DOHH2 (cell line): ENCODE results near the gene FOSL2.

Source experiments
- H3F3A ChIP-seq: fragments of 200-600 bp; sonication (generic), shearing (Covaris generic); 2 replicates; pipeline ENCODE4 v1.6.0; 2016; ENCODE audit warnings: antibody characterized with exemption, mild to moderate bottlenecking; ENCODE audit not compliant: control insufficient read depth, insufficient read depth
- H3K27ac ChIP-seq: fragments of 200-600 bp; sonication (generic); 2 replicates; pipeline ENCODE4 v1.5.1; 2014; ENCODE audit warnings: low read depth, mild to moderate bottlenecking, low read length, moderate library complexity
- H3K27me3 ChIP-seq: fragments of 200-600 bp; sonication (generic); 2 replicates; pipeline ENCODE4 v1.6.1; 2014; ENCODE audit warnings: mild to moderate bottlenecking, low read length, mixed read lengths; ENCODE audit not compliant: control insufficient read depth
- H3K36me3 ChIP-seq: fragments of 200-600 bp; sonication (generic); 2 replicates; pipeline ENCODE4 v1.6.1; 2014; ENCODE audit warnings: mild to moderate bottlenecking, low read length, moderate library complexity, mixed read lengths; ENCODE audit not compliant: control insufficient read depth
- H3K4me1 ChIP-seq: fragments of 200-600 bp; sonication (generic); 2 replicates; pipeline ENCODE4 v1.6.1; 2014; ENCODE audit warnings: mild to moderate bottlenecking, low read length, mixed read lengths; ENCODE audit not compliant: control insufficient read depth
- H3K4me2 ChIP-seq: fragments of 200-600 bp; sonication (generic); 2 replicates; pipeline ENCODE4 v1.6.0; 2014; ENCODE audit warnings: mild to moderate bottlenecking, low read length, moderate library complexity
- H3K4me3 ChIP-seq: fragments of 200-600 bp; sonication (generic); 2 replicates; pipeline ENCODE4 v1.5.1; 2014; ENCODE audit warnings: mild to moderate bottlenecking, low read length, mixed read lengths
- H3K79me2 ChIP-seq: fragments of 200-600 bp; sonication (generic); 2 replicates; pipeline ENCODE4 v1.6.1; 2014; ENCODE audit warnings: mild to moderate bottlenecking, low read length, mixed read lengths; ENCODE audit not compliant: control insufficient read depth
- H3K9me2 ChIP-seq: fragments of 200-600 bp; sonication (generic); replicated peaks from 2 replicates; pipeline ENCODE4 v1.6.1; 2014; ENCODE audit warnings: mild to moderate bottlenecking, low read length, mixed read lengths; ENCODE audit not compliant: control insufficient read depth
- H3K9me3 ChIP-seq: fragments of 200-600 bp; sonication (generic); 2 replicates; pipeline ENCODE4 v1.6.1; 2014; ENCODE audit warnings: antibody characterized with exemption, low read length, mixed read lengths; ENCODE audit not compliant: control insufficient read depth, insufficient read depth
- H4K20me1 ChIP-seq: fragments of 200-600 bp; sonication (generic); 2 replicates; pipeline ENCODE4 v1.6.0; 2014; ENCODE audit warnings: low read depth, mild to moderate bottlenecking, antibody characterized with exemption, low read length, moderate library complexity; ENCODE audit not compliant: control insufficient read depth, insufficient read depth
- CTCF ChIP-seq: fragments of 200-600 bp; sonication (generic); IDR thresholded peaks from one replicate; pipeline ENCODE4 v1.5.1; 2014; ENCODE audit warnings: antibody characterized with exemption, mild to moderate bottlenecking, low read depth, low read length; ENCODE audit not compliant: poor library complexity, severe bottlenecking
- EZH2phosphoT487 ChIP-seq: fragments of 200-600 bp; sonication (generic); IDR thresholded peaks from 2 replicates; pipeline ENCODE4 v1.6.1; 2017; ENCODE audit warnings: borderline replicate concordance, mild to moderate bottlenecking, antibody characterized with exemption, low read length, moderate library complexity, mixed read lengths

The FOSL2 gene

GRCh38 chr2:28375742-28376631, 16.7 kb upstream of the FOSL2 start:
- TF ChIP-seq CTCF (no peak), EZH2phosphoT487 (no peak)
- no peak overlapping the region for H3K27ac ChIP-seq

GRCh38 chr2:28377195-28377816, 15.4 kb upstream of the FOSL2 start:
- Histone ChIP-seq H3K27ac (no peak overlapping the region), H3K27me3 (peaks cover 10% of the 10 kb centered on the region), H3K36me3 (no peaks in the 10 kb centered on the region), H3K9me3 (no peaks in the 10 kb centered on the region), H3K4me2 (no peak overlapping the region), H3K79me2 (no peaks in the 10 kb centered on the region), H3K9me2 (no peaks in the 10 kb centered on the region), H3K4me1 (no peaks in the 10 kb centered on the region), H3K4me3 (no peak overlapping the region), H3F3A (no peaks in the 10 kb centered on the region), H4K20me1 (no peaks in the 10 kb centered on the region)
- TF ChIP-seq CTCF (no peak), EZH2phosphoT487 (no peak)

More at GRCh38 chr2:28375742-28376631, 16.7 kb upstream of the FOSL2 start:
- Histone ChIP-seq H3K27me3 (peaks cover 10% of the 10 kb centered on the region), H3K9me2 (no peaks in the 10 kb centered on the region), H3K4me3 (no peak overlapping the region), H3K4me1 (no peaks in the 10 kb centered on the region), H3K4me2 (no peak overlapping the region), H3K9me3 (no peaks in the 10 kb centered on the region), H4K20me1 (no peaks in the 10 kb centered on the region), H3F3A (no peaks in the 10 kb centered on the region), H3K36me3 (no peaks in the 10 kb centered on the region), H3K79me2 (no peaks in the 10 kb centered on the region)

- H3F3A ChIP-seq, result no peaks in the 10 kb centered on the region
- no peak overlapping the region for H3K4me3 ChIP-seq
- H3K79me2 ChIP-seq, result no peaks in the 10 kb centered on the region
- no peaks in the 10 kb centered on the region for H4K20me1 ChIP-seq
- H3K36me3 ChIP-seq, result no peaks in the 10 kb centered on the region
- H3K9me3 ChIP-seq, result no peaks in the 10 kb centered on the region
- no peak overlapping the region for H3K4me2 ChIP-seq
- H3K4me1 ChIP-seq, result no peaks in the 10 kb centered on the region
- no peaks in the 10 kb centered on the region for H3K9me2 ChIP-seq
- TF ChIP-seq EZH2phosphoT487 (no peak), CTCF (no peak)
- no peak overlapping the region for H3K27ac ChIP-seq
- H3K27me3 ChIP-seq, result peaks cover 10% of the 10 kb centered on the region
Measured at GRCh38 chr2:28377984-28378678, 14.5 kb upstream of the FOSL2 start.
